WI38 (cell line): ENCODE data around the gene CNNM2.
A peak's percentile ranks its signal among the peaks of the same experiment; 100 is the strongest.
"Not testable (repeated sequence)": the region's sequence is repeated elsewhere in the genome, so short reads cannot be mapped to it uniquely, and the experiment has no call there.

Experiments
- H3K4me3 ChIP-seq: 2 replicates; pipeline ENCODE4 v1.5.1; 2011; ENCODE audit warnings: low read depth, mild to moderate bottlenecking, control low read depth, low read length
- TF ChIP-seq, protein P1 (sequence below): IDR thresholded peaks from 2 replicates; pipeline ENCODE4 v1.5.1; 2012; ENCODE audit warnings: low read depth, mild to moderate bottlenecking, control low read depth, low read length

The CNNM2 gene

DNA sequence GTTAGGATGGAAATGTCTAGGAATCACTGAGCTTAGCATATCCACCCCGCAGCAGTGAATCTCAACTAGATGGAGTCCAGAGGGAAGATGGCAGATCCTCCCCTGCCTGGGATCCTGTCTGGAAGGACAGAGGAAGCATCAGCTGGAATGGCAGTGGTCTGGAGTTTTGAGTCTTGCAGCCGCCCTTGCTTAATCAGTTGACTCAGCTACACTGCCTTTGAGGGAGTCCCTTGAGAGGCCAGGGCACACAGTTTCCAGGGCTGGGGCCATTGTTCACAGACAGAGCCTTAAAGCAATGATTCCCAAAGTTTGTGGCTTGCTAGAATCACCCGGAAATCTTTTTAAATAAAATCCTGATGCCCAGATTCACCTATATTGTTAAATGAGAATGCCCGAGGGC, 146.9 kb downstream of the CNNM2 start:
- TF ChIP-seq, protein P1, sequence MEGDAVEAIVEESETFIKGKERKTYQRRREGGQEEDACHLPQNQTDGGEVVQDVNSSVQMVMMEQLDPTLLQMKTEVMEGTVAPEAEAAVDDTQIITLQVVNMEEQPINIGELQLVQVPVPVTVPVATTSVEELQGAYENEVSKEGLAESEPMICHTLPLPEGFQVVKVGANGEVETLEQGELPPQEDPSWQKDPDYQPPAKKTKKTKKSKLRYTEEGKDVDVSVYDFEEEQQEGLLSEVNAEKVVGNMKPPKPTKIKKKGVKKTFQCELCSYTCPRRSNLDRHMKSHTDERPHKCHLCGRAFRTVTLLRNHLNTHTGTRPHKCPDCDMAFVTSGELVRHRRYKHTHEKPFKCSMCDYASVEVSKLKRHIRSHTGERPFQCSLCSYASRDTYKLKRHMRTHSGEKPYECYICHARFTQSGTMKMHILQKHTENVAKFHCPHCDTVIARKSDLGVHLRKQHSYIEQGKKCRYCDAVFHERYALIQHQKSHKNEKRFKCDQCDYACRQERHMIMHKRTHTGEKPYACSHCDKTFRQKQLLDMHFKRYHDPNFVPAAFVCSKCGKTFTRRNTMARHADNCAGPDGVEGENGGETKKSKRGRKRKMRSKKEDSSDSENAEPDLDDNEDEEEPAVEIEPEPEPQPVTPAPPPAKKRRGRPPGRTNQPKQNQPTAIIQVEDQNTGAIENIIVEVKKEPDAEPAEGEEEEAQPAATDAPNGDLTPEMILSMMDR, result no peak
- no peak overlapping the region for H3K4me3 ChIP-seq

DNA sequence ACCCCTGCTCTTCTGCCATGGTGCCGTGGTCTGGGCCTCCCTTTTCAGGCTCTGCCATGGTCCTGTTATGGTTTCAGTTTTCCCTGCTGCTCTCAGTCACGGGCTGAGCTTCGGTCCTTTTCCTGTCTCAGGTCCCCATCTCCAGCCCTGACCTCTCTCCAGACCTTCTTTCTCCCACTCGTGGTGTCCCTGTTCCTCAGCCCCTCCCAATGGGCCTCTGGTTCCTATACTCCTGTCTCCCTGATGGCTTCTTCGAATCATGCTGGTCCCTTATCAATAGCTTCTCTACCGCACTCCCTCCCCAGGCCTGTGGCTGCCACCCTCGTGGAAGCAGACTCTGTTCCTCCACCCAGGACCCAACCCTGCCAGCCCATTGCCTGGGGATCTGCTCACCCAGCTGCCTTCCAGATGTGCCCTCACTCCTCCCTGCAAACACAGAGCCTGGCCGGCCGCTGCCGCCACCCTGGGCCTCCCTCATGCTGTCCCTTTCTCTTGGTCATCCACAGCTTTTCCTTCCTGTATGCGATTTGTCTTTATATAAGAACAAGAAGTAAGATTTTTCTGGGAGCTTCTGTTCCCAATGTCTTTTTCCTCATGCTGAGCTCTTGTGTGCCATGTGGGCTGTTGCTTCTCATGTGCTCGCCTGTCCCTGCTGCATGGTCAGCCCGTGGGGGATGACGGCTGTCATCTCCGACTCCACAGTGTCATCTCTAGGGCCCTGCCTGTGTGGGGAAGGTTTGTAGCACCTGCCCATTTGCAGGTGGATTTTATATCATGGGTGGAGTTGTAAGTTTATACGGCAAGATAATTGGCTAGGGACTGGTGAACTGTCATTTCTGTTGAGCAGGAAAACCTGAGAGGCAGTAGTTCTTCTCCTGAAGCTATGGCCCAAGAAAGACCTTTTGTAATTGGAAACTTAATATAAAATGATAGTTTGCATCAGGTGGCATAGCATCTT, 148.3 kb downstream of the CNNM2 start:
- TF ChIP-seq, protein P1, result no peak
- H3K4me3 ChIP-seq, result no peak overlapping the region

GRCh38 chr10:103067099-103067477, 149.0 kb downstream of the CNNM2 start:
- not testable (repeated sequence) for H3K4me3 ChIP-seq

DNA sequence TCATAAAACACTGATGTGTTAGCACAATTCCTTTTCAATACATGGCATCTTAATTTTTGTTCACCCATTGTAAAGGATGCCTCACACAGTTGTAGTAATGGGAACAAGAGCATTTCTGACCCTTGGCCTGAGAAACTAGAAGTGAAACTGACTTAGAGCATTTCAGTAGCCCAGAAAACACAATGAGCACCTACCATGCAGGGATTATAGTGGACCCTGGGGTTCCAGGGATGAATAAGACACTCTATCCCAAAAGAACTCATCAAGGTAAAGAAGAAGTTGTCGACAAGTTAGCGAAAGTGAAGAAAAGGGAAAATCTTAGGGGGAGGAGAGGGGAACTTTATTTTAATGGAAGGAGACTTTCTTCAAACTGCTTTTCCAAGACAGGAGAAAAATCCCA, 149.4 kb downstream of the CNNM2 start:
- TF ChIP-seq, protein P1, result no peak
- H3K4me3 ChIP-seq, result no peak overlapping the region

DNA sequence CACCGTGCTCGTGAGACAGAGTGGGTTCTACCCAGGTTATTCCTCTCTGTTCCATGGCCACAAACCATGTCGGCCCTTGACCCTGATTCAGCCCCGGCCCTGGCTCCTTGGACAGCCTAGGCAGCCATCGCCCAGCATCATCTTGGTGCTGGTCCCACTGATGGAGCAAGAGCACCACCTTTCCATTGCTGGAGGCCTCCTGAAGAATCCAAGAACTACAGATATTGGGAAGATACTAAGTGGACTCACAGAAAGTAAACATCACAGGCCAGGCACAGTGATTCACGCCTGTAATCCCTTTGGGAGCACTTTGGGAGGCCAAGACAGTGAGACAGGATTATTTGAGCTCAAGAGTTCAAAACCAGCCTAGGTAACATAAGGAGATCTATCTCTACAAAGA, 149.9 kb downstream of the CNNM2 start:
- TF ChIP-seq, protein P1, result no peak

DNA sequence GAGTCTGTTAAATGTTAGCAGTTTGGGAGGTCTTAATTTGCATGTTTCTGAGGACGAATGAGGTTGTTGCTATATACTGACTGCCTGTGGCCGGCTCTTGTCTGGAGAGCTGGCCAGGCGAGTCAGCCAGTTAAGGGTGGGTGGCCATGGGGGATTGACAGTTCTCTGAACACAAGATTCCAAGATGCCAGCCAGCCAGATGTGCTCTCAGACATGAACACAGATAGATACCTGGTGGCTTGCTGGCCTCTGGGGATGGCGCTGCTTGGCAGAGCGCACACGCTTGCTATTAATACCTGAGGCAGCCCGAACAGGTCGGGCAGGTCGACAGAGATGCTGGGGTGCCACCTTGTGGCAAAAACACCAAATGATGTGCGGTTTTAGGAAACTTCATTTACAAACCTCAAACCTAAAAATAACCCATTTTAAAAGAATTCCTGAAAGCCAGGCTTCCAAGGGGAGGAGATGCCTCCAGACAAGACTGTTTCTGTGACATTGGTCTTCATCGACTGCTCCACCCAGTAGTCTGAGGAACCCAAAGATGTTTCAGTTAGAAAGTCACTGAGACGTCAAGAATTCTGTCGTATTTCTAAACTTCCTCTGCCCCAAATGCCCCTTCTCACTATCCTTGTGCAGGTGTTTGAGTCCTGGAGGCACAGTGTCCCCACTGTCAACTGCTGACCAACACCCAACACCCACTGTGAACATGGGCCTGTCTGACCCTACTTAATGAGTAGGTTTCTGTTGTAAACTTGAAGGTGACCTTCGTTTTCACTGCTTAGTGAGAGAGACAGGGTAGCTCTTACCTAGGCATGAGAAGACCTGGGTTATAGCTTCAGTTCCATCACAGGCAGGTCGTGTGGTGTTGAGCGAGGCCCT, 151.6 kb downstream of the CNNM2 start:
- H3K4me3 ChIP-seq, result no peak overlapping the region

More for the DNA sequence above, 149.9 kb downstream of the CNNM2 start:
- no peak overlapping the region for H3K4me3 ChIP-seq

DNA sequence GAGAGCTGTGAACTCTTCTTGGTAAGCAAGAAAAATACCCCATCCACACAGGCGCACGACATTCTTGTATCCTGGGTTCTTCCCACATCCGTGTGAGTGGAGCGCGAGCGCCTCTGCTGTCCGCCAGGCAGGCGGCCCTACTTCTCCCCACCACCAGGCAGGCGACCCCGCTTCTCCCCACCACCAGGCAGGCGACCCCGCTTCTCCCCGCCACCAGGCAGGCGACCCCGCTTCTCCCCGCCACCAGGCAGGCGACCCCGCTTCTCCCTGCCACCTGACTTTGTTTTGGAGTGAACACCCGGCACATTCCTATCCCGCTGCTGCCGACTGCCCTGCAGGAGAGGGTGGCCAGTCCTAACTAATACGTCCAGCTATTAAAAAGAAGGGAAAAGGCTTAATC, 154.2 kb downstream of the CNNM2 start:
- H3K4me3 ChIP-seq, result no peak overlapping the region
- TF ChIP-seq, protein P1, result no peak

More for the DNA sequence above, 151.6 kb downstream of the CNNM2 start:
- TF ChIP-seq, protein P1, result peak; percentile 57
